Neural progenitor cell (in vitro differentiated cells): Measurements from ENCODE around the gene DDX4. TPM values are rescaled to one million over a fixed set of nuclear protein-coding genes. Genes with fewer than 3 reads are reported as not detected.

Experiments
- DNase-seq: peaks from one replicate; pipeline ENCODE4 v3.0.0-alpha.2; 2016; ENCODE audit warnings: low spot score
- H2AFZ ChIP-seq: fragments of 200-600 bp; sonication (generic); replicated peaks from 2 replicates; pipeline ENCODE4 v1.6.1; 2016; ENCODE audit warnings: antibody characterized with exemption
- H3F3A ChIP-seq: fragments of 200-600 bp; sonication (generic); 2 replicates; pipeline ENCODE4 v1.6.1; 2016; ENCODE audit warnings: antibody characterized with exemption, low read depth
- H3K27ac ChIP-seq: fragments of 200-600 bp; sonication (generic); 2 replicates; pipeline ENCODE4 v1.5.1; 2016; ENCODE audit warnings: mild to moderate bottlenecking
- H3K27me3 ChIP-seq: fragments of 200-600 bp; sonication (generic); 2 replicates; pipeline ENCODE4 v1.6.1; 2016; ENCODE audit warnings: mild to moderate bottlenecking, moderate library complexity
- H3K36me3 ChIP-seq: fragments of 200-600 bp; sonication (generic); 2 replicates; pipeline ENCODE4 v1.5.1; 2016
- H3K4me1 ChIP-seq: fragments of 200-600 bp; sonication (generic); 2 replicates; pipeline ENCODE4 v1.6.1; 2016; ENCODE audit warnings: mixed run types
- H3K4me2 ChIP-seq: fragments of 200-600 bp; sonication (generic); 2 replicates; pipeline ENCODE4 v1.6.1; 2016
- H3K4me3 ChIP-seq: fragments of 200-600 bp; sonication (generic); 2 replicates; pipeline ENCODE4 v1.5.1; 2016
- H3K79me2 ChIP-seq: fragments of 200-600 bp; sonication (generic); 2 replicates; pipeline ENCODE4 v1.6.1; 2016; ENCODE audit warnings: low read depth
- H3K9ac ChIP-seq: fragments of 200-600 bp; sonication (generic); 2 replicates; pipeline ENCODE4 v1.6.1; 2016
- H3K9me3 ChIP-seq: fragments of 200-600 bp; sonication (generic); 2 replicates; pipeline ENCODE4 v1.5.1; 2016; ENCODE audit warnings: low read depth
- H4K20me1 ChIP-seq: fragments of 200-600 bp; sonication (generic); 2 replicates; pipeline ENCODE4 v1.6.1; 2016; ENCODE audit warnings: low read depth
- H3K27ac Mint-ChIP-seq: 3 replicates; pipeline ENCODE4 v1.8.0; 2021; ENCODE audit warnings: mixed read lengths
- H3K27me3 Mint-ChIP-seq: 2 replicates; pipeline ENCODE4 v1.8.0; 2022; ENCODE audit warnings: low read depth, mild to moderate bottlenecking, inconsistent platforms, moderate library complexity, mixed read lengths; ENCODE audit not compliant: insufficient read depth
- H3K36me3 Mint-ChIP-seq: 3 replicates; pipeline ENCODE4 v1.8.0; 2021; ENCODE audit warnings: mixed read lengths
- H3K4me1 Mint-ChIP-seq: 3 replicates; pipeline ENCODE4 v1.8.0; 2021; ENCODE audit warnings: mixed read lengths
- H3K4me3 Mint-ChIP-seq: 3 replicates; pipeline ENCODE4 v1.8.0; 2021; ENCODE audit warnings: mild to moderate bottlenecking, moderate library complexity, mixed read lengths
- H3K9me3 Mint-ChIP-seq: 3 replicates; pipeline ENCODE4 v1.8.0; 2020; ENCODE audit warnings: mixed read lengths
- EZH2 ChIP-seq: fragments of 200-600 bp; sonication (generic); IDR thresholded peaks from 2 replicates; pipeline ENCODE4 v1.6.1; 2017; ENCODE audit warnings: antibody characterized with exemption, mild to moderate bottlenecking, moderate library complexity
- EZH2phosphoT487 ChIP-seq: fragments of 200-600 bp; sonication (generic); IDR thresholded peaks from 2 replicates; pipeline ENCODE4 v1.6.1; 2017; ENCODE audit warnings: antibody characterized with exemption
- total RNA-seq: library from RNA; depleted of rRNA; stranded (reverse); fragments of >200 nt; gene quantifications from 2 replicates; pipeline ENCODE4 v1.2.3, GENCODE V29; 2015; ENCODE audit warnings: low replicate concordance
- TF ChIP-seq, protein P1 (sequence below): fragments of 200-600 bp; sonication (generic); IDR thresholded peaks from 2 replicates; pipeline ENCODE4 v1.5.1; 2017; ENCODE audit warnings: antibody characterized with exemption, mild to moderate bottlenecking

The DDX4 gene
- total RNA-seq, 1 donor from 2014 or later = not detected

DNA sequence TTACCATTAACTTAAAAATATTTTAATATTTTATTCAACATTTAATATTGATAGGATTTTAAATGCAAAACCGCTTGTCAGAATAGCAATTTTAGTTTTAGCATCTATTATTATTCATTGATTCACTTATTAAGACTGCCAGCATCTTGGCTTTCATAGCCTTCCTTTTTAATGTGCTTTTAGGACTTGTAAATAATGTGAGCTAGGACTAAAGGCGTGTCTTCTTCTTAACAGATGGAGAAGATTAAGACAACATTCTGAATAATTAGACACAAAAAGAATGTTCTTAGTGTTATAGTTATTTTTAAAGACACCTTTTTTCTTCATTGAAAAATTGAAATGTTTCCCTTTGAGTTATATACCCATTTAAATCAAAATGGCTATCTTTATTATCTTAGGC is 120.2 kb downstream of the DDX4 start:
- no peaks in the 10 kb centered on the region for H3F3A ChIP-seq
- no peak for DNase-seq
- H3K27ac ChIP-seq = no peak overlapping the region
- H3K36me3 ChIP-seq = no peaks in the 10 kb centered on the region
- H3K4me1 ChIP-seq = no peaks in the 10 kb centered on the region
- H3K9me3 ChIP-seq = no peaks in the 10 kb centered on the region
- H3K4me3 ChIP-seq = no peak overlapping the region
- H3K36me3 Mint-ChIP-seq = no peaks in the 10 kb centered on the region
- no peak overlapping the region for H3K4me3 Mint-ChIP-seq
- peaks cover 3% of the 10 kb centered on the region for H3K4me1 Mint-ChIP-seq
- H3K79me2 ChIP-seq = no peaks in the 10 kb centered on the region
- H4K20me1 ChIP-seq = no peaks in the 10 kb centered on the region
- H3K4me2 ChIP-seq = no peak overlapping the region
- H3K27me3 Mint-ChIP-seq = peaks cover 4% of the 10 kb centered on the region
- H3K9me3 Mint-ChIP-seq = no peaks in the 10 kb centered on the region
- no peak overlapping the region for H3K27ac Mint-ChIP-seq
- no peaks in the 10 kb centered on the region for H3K27me3 ChIP-seq
- H2AFZ ChIP-seq = no peak overlapping the region
- TF ChIP-seq EZH2phosphoT487 (no peak), EZH2 (no peak)
- TF ChIP-seq, protein P1, sequence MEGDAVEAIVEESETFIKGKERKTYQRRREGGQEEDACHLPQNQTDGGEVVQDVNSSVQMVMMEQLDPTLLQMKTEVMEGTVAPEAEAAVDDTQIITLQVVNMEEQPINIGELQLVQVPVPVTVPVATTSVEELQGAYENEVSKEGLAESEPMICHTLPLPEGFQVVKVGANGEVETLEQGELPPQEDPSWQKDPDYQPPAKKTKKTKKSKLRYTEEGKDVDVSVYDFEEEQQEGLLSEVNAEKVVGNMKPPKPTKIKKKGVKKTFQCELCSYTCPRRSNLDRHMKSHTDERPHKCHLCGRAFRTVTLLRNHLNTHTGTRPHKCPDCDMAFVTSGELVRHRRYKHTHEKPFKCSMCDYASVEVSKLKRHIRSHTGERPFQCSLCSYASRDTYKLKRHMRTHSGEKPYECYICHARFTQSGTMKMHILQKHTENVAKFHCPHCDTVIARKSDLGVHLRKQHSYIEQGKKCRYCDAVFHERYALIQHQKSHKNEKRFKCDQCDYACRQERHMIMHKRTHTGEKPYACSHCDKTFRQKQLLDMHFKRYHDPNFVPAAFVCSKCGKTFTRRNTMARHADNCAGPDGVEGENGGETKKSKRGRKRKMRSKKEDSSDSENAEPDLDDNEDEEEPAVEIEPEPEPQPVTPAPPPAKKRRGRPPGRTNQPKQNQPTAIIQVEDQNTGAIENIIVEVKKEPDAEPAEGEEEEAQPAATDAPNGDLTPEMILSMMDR = no peak
- no peak overlapping the region for H3K9ac ChIP-seq

DNA sequence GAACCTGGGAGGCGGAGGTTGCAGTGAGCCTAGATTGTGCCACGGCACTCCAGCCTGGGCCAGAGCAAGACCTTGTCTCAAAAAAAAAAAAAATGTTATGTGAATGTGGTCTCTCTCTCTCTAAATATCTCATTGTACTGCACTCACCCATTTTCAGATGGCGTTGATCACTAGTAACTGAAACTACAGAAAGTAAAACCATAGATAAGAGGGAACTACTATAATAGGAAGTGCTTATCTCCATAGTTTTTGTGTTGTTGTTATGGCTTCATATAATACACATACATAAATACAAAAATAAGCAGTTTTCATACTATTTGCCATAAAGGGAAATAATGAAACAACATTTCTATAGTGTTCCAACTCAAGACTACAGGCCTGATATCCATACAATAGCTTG is 122.4 kb downstream of the DDX4 start:
- Mint-ChIP-seq H3K4me1 (peaks cover 3% of the 10 kb centered on the region), H3K27ac (no peak overlapping the region), H3K36me3 (no peaks in the 10 kb centered on the region), H3K4me3 (no peak overlapping the region), H3K27me3 (peaks cover 4% of the 10 kb centered on the region), H3K9me3 (no peaks in the 10 kb centered on the region)
- Histone ChIP-seq H3K9me3 (no peaks in the 10 kb centered on the region), H4K20me1 (no peaks in the 10 kb centered on the region), H3K9ac (no peak overlapping the region), H3F3A (no peaks in the 10 kb centered on the region), H3K4me1 (no peaks in the 10 kb centered on the region), H2AFZ (no peak overlapping the region), H3K4me3 (no peak overlapping the region), H3K36me3 (no peaks in the 10 kb centered on the region), H3K4me2 (no peak overlapping the region), H3K79me2 (no peaks in the 10 kb centered on the region), H3K27me3 (no peaks in the 10 kb centered on the region), H3K27ac (no peak overlapping the region)
- TF ChIP-seq EZH2 (no peak), EZH2phosphoT487 (no peak)
- TF ChIP-seq, protein P1 = no peak
- no peak for DNase-seq

DNA sequence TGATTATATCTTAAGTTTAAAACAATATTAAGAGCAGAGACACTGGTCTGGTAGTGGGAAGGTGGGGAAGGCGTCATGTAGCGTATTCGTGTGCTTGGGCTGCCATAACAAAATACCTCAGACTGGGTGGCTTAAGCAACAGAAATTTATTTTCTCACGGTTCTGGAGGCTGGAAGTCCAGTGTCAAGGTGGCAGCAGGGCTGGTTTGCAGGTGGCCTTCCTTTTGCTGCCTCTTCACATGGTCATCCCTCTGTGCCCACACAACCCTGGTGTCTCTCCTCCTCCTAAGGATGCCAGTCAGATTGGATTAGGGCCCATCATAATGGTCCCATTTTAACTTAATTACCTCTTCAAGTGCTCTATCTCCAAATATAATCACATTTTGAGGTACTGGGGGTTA is 122.8 kb downstream of the DDX4 start:
- no peaks in the 10 kb centered on the region for H3K36me3 ChIP-seq
- Mint-ChIP-seq H3K36me3 (no peaks in the 10 kb centered on the region), H3K27me3 (peaks cover 4% of the 10 kb centered on the region), H3K4me1 (peaks cover 3% of the 10 kb centered on the region), H3K4me3 (no peak overlapping the region), H3K27ac (no peak overlapping the region), H3K9me3 (no peaks in the 10 kb centered on the region)
- no peaks in the 10 kb centered on the region for H4K20me1 ChIP-seq
- no peaks in the 10 kb centered on the region for H3K79me2 ChIP-seq
- H3K4me2 ChIP-seq = no peak overlapping the region
- H3K4me3 ChIP-seq = no peak overlapping the region
- no peak overlapping the region for H2AFZ ChIP-seq
- H3K27me3 ChIP-seq = no peaks in the 10 kb centered on the region
- H3K9me3 ChIP-seq = no peaks in the 10 kb centered on the region
- no peak for DNase-seq
- H3K4me1 ChIP-seq = no peaks in the 10 kb centered on the region
- no peak overlapping the region for H3K9ac ChIP-seq
- H3K27ac ChIP-seq = no peak overlapping the region
- TF ChIP-seq EZH2phosphoT487 (no peak), EZH2 (no peak)
- TF ChIP-seq, protein P1 = no peak
- H3F3A ChIP-seq = no peaks in the 10 kb centered on the region
